GM21381 (cell line): ENCODE data around the gene PTPRN2.

Experiments used
- ATAC-seq: cut with Tn5 transposase; IDR thresholded peaks from one replicate; pipeline ENCODE4 v1.9.1; 2021; ENCODE audit warnings: mild to moderate bottlenecking, moderate library complexity; ENCODE audit not compliant: unreplicated experiment

PTPRN2 gene

DNA sequence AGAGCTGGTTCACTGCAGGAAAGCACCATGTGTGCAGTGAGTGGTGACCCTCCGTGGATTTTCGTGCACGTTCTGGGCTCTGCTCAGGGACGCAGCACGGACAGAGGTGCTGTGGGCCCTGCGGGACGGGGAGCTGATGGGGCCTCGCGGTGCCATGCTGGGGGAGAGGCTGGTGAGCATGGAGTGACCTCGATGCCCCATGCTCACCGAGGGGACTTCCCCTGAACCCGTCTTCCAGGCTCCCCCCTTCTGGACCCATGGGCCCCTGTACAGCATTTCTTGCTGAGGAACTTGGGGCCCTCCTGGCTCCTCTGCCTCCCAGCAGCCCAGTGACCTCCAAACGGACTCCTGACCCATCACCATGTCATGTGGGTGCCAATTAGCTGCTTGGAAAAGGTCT lies 997.1 kb downstream of the PTPRN2 start:
- ATAC-seq: no peak

DNA sequence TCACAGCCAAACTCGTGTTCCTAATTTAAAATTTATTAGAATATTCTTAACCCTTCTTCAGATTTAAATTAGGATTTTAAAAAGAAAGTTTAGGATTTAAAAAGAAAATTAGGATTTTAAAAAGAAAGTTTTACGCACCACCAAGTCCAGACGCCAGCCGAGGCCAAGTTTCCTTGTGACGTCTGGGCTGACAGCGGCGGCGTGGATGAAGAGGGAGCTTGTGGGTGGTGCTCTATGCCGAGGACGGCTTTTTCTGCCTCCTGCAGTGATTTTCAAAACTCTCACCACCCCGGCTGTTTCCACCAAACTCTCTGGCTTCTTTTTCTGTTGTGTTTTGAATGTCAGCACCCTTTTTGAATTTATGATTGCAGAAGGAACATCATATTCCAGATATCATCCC lies 997.9 kb downstream of the PTPRN2 start:
- ATAC-seq: no peak

DNA sequence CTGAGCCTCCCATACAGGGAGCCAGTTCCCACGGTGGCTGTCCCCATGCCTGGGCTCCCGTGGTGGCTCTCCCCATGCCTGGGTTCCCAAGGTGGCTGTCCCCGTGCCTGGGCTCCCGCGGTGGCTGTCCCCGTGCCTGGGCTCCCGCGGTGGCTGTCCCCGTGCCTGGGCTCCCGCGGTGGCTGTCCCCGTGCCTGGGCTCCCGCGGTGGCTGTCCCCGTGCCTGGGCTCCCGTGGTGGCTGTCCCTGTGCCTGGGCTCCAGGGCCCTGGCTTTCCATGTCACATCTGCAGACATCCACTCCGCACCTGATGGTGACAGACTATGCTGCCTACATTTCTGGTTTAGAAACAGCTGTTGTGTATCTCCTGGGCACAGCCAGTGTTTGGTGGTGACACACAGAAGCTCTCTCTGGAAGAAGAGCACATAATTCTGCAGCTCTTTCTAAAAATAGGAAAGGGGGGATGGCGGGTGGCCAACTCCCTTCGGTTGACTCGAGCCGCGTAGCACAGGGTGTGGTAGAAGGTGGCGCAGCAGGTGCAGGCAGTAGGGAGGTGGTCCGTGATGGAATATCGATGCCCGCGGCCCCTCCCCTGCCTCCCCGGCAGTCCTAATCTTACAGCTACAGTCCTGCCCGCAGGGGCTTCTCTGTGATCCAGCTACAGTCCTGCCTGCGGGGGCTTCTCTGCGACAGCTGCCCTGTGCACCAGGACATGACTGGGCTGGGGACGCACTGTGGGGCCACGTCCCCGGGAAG lies 999.6 kb downstream of the PTPRN2 start:
- no peak for ATAC-seq

DNA sequence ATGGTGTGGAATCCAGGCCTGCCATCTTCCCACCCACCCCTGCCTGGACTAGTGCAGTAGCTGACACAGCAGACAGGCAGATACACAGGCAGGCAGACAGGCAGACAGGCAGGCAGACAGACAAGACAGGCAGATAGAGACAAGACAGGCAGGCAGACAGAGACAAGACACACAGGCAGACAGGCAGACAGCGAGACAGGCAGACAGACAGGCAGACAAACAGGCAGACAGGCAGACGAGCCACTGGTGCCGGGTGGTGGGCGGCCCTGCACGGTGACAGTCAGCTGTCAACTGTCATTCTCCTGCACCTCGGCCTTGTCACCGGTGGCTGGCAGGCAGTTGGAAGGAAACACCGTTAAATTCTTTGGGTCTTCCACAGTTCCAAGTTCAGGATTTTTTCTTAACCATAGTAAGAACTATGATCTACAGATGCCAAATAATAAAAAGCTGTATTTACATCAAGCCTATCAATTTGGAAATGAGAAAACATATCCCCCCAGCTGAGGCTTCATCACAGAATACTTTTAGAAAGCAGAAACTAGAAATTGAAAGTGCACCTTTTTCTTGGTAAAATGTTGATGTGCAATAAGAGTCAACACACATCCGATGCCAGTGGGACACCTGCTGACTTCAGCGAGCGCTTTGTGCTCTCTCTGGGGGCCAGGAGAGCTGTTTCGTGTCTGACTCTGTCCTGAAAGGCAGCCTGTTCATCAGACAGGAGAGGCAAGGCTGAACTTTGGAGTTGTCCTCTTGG lies 1000.4 kb downstream of the PTPRN2 start:
- no peak for ATAC-seq

DNA sequence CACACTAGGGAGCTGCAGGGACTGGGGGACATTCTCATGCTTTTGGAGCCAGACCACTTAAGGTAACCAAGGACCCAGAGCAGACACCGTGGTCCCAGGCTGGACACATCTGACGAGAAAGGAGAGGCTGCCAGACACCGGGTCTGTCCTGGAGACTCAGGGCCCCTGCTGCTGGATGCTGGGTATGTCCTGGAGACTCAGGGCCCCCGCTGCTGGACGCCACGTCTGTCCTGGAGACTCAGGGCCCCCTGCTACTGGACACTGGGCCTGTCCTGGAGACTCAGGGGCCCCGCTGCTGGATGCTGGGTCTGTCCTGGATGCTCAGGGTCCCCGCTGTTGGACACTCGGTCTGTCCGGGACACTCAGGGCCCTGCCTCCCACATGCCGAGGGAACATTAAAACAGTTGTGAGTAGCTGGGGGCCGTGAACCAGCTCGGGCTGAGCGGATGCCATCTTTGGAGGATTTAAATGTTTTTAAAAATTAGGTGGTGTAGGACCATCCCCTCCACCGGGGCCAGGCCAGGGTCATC lies 1001.1 kb downstream of the PTPRN2 start:
- no peak for ATAC-seq

DNA sequence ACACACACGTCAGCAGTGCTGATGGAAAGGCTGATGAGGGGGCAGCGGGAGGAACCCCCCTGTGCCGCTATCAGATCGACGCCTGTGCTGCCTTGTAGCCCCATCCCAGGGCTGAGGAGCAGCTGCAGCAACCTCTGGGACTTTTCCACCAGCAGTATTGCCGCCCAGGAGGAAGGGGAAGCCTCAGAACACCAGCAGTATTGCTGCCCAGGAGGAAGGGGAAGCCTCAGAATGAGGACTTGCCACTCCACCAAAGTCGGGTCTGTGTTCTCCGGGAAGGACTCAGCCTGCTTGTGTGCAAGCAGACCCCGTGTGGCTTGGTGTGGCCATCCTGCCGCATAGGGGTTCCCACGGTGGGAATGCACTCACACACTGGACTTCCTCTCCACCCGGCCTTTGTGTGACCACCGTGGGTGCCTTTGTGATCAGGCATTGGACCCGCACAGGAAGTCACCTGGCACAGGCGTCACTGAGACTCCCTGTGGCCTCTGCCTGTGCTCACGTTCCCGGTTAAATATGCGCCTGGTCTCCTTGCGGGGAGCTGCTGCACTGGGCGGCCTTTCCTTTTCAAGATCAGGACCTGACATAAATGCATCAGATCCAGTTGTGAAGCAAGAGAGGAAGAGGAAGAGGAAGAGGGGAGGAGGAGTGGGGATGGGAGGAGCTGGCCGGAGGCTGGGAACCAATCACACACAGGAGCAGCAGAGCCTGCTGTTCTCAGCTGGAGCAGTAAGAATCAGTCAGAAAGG lies 1002.3 kb downstream of the PTPRN2 start:
- no peak for ATAC-seq

DNA sequence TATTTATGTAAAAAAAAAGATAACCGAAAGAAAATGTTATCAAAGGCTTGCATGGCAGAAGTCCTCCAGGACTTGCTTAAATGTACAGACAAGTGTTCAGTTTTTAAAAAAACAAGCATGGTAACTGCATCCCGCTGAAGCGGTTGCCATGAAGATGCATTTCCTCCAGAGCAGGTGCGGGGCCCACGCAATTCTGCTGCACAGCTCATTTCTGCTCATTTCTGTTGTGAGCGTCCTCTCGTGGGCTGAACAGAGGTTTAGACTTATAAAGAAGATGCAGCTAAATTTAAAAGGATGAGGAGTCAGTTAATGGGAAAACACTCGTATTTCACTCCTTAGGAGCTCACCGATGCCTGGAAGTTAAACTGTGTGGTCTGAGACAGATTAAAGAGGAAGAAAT lies 1003.2 kb downstream of the PTPRN2 start:
- no peak for ATAC-seq

DNA sequence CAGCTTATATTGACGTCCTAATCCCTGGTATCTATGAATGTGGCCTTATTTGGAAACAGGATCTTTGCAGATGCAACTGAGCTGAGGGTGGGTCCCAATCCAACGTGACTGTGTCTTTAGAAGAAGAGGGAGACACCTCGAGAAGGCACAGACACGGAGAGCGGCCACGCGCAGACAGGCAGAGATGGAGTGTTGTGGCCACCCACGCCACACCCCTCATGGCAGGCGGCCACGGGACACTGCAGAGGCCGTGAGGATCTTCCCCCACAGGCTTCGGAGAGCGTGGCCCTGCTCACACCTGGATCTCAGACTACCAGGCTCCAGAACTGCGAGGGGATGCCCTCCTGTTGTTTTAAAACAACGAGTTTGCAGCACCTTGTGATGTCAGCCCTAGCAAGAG lies 1005.9 kb downstream of the PTPRN2 start:
- no peak for ATAC-seq

DNA sequence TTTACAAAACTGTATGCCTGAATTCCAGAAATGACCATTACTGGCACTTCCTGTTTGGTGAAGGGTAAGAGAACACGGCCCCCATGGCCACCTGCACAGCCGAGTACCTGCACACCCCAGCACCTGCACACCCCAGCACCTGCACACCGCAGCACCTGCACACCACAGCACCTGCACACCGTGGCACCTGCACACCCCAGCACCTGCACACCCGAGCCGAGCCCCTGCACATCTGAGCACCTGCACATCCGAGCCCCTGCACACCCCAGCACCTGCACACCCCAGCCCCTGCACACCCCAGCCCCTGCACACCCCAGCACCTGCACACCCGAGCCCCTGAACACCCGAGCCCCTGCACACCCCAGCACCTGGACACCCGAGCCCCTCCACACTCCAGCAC lies 1007.3 kb downstream of the PTPRN2 start:
- no peak for ATAC-seq

DNA sequence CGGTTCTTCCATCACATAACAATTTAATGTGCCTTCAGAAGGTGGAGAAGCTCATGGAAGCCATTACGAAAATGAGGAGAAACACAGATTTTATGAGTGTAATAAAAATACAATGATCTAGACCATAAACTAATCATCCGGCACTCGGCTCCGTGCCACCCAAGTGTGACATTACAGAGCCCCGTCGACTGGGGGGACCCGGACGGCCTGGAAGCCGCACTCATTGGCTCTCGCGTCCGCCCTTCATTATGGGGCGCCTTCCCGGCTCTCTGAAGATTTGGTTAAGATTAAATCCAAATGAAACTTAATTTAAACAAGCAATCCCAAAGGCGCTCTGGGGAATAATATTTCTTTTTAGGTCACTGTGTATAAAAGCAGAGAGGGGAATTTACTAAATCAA lies 1008.2 kb downstream of the PTPRN2 start:
- no peak for ATAC-seq

DNA sequence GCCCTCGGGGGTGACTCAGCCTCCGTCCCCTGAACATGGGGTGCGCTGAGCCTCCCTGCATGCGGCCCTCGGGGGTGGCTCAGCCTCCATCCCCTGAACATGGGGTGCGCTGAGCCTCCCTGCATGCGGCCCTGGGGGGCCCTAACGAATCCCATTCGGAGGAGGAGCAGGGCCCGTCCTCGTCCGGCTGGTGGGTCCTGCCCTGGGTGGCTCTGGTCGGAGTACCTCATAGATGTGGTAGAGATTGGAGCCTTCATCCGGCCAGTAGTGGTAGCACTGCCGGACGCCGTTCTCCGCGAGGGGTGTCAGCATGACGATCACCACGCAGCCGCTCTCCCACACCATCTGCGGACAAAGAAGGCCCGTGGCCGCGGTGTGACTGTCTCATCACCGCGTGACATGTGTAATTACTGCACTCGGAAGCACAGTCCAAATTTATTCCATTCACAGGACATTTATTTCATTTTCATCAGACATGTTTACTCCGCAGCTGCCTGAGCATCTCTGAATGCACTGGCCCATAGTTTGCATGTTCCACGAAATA lies 1009.8 kb downstream of the PTPRN2 start:
- no peak for ATAC-seq

DNA sequence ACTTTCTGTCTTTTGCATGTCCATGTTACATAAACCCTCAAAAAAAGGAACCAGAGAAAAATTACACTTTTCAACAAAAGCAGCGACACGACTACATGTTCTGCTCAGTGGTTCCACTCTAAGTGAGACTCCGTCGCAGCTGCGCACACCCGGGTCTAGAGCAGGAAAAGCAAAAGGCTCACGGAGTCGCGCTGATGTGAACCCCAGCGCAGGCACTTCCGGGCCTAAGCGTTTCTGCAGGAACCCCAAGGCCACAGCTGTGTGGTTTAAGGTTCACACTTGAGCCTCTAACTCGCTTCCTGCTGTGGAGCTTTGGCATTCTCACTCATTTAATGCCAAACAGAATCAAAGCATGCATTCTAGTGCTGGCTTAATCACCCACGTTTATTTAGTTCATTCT lies 1010.6 kb downstream of the PTPRN2 start:
- no peak for ATAC-seq

DNA sequence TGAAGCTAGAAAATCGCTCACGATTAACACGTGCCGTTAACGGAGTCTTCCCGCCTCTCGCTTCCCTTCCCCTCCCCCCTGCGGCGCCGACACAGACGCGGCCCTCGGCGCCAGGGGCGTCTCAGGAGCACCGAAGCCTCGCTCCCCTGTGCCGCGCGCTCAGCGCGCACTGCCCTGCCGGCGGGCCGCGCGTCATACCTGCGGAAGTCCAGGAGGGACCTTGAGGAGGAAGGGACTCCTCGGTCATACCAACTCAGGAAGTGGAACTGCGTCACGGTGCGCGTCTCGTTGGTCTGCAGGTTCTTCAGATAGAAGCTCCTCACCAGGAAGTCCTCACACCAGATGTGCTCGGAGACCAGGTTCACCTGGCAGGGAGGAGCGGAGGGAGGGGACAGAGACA lies 1011.2 kb downstream of the PTPRN2 start:
- no peak for ATAC-seq

DNA sequence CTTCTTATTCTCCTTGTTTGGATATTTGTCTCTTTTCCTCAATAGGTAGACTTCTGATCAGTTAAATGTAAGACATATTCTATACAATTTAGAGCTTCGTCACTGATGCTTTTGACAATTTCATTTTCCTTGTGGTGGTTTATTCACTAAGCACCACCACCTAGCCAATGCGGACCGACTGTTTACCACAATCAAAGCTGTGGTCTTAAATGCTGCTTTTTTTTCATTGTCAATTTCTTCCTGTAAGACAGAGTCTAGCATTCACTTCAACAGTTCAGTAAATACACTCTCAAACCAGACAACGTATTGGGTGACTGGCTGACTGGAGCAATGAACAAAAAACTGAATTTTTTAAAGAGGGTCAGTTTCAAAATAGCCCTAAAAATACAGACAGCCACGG lies 1011.8 kb downstream of the PTPRN2 start:
- ATAC-seq: no peak

DNA sequence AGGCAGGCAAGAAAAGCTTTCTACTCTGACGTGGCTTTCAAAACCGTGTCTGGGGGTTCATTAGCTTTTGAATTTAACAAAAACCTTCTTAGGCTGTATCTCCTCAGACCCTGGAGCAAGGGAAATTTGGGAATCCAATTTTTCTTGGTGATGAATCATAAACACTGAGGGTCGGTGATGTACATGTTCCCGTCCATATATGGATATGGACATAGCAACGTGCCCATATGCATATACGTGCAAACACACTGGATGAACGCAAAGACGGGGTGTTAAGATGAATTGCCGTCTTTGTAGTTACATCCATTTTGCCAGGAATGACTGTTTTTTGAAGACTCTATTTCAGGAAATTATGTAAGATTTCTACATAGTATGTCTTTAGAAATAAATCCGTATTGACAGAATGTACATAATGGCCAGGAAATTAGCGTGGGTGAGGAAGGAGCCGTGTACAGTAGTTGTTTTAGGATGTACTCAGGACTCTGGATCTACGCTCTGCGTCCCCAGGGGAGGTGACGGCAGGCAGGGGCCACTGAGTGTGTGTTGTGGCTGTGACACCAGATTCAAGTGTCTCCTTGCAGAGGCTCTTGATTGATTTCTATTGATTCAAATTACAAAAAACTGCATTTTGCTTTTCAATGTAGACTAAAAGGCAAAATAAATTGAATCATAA lies 1012.6 kb downstream of the PTPRN2 start:
- ATAC-seq: no peak

DNA sequence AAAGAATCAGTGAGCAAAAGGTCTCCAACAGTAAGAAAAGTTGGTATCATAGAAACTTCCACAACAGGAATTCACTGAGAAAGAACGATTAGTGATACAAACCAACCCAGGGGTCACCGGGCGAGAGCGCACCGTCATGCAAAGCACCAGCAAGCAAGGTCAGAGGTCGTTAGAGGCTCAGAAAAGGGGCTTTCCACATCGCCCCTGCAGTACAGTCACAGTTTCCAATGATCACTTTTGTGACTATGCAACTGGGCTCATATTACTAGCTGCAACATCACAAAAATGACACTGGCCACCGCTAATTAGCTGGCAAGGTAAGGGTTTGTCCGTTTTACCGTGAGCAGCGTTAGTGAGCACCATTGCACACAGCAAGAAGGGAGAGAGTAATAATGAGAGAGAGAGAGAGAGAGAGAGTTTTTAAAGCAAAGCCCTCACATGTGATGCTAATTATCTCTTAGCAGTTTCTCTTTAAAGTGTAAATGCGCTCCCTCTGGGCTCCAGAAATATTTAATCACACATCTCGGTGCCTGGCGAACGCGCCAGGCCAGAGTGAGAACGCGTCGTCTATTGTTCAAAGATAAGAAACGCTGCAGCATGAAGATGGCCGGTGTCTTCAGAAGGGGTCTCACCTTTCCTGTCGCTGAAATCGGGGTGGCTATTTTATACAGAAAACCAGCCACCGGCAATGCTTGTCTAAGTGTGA lies 1013.4 kb downstream of the PTPRN2 start:
- no peak for ATAC-seq

DNA sequence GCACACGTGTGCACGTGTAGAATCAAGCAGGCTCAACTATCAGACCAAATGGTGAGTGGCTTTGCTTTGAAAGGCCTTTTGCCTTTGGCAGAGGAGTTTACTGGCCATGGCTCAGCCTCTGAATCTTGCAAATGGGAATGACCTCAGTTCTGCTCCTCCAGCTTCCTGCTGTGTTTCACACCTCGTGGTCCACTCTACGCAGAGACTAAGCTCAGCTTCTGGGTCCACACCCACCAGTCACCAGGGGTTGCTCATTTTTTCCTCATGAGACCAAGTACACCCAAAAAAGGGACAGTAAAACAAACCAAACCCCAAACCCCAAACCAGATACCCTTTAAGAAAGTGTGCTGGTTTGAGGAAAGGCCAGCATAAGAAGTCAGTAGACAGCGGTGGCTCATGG lies 1014.4 kb downstream of the PTPRN2 start:
- ATAC-seq: no peak

DNA sequence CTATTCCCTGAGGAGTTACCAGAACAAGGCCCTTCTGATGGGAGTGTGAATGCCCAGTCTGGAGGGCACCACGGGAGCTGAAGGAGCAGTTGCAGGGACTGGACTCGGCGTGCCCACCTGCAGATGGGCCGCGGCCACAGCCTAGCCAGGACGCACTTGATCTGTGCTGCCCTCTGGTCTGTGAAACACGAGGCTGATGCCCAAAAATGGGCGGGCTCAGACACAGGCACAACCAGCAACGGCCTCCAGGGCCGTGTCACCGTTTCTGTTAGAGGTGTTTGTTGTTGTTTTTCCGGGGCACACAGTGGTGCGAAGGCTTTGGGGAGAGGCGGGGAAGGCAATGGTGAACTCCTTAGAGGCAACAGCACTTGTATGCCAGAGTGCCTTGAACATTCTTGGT lies 1015.0 kb downstream of the PTPRN2 start:
- no peak for ATAC-seq

DNA sequence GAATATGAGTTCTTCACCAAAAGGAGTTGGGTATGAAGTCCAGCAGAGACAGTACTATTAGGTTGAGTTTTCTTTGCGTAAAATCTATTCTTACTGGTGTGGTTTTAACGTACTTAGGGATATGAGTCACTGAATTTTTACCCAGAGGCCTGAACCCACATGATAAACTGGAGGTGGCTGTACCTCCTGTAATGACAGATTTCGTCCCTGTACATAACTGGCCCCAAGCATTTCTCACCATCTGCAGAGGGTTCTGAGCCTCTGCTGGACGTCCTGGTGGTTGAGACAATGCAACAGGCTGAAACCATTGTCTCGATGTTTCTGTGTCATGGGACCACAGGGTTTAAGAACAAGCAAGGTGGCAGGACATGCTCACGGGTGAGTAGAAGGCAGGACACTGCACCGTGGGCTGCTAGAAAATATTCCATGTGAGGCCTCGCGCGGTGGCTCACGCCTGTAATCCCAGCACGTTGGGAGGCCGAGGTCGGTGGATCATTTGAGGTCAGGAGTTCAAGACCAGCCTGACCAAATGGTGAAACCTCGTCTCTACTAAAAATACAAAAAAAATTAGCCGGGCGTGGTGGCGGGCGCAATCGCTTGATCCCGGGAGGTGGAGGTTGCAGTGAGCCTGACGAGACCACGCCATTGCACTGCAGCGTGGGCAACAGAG lies 1017.0 kb downstream of the PTPRN2 start:
- no peak for ATAC-seq

DNA sequence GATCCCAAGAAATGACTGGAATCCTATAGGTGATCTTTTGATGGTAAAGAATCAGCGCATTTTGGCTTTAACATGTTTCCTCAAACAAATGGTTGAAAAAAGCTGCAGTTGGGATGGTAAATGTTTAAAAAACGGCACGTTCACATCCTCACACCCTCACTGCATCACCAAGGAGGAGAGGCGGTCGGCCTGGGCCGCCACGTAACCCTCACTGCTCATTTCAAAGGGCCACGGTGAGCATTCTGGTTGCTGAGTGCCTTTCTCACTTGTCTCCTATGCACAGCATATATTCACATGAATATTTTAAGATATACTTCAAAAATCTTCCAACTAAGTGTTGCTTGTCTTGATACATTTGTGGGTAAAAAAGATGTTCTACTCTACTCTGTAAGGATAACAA lies 1017.7 kb downstream of the PTPRN2 start:
- no peak for ATAC-seq
